Measurements from ENCODE around the gene THG1L.

GRCh38 chr5:157734436-157734835 lies 3.2 kb downstream of the THG1L start:
- no peak for TF ChIP-seq SIX5 (IDR thresholded peaks at IDR 0.05; ENCODE audit: low read depth, low read length, severe bottlenecking)
- TF ChIP-seq SMAD1 (IDR thresholded peaks at IDR 0.05; ENCODE audit: low read depth, partially characterized antibody), result no peak
- TF ChIP-seq USF2 (IDR thresholded peaks at IDR 0.05; ENCODE audit: borderline replicate concordance, low read depth, low read length), result no peak

Data from GM12878 (cell line).